HS-27A (cell line): Measurements from ENCODE around the gene DLG1.

Experiments
- DNase-seq: peaks from one replicate; pipeline ENCODE4 v3.0.0-alpha.2; 2012; ENCODE audit warnings: low read depth, missing footprints

DLG1 gene

GRCh38 chr3:197030379-197031314, 267.8 kb downstream of the DLG1 start:
- no peak for DNase-seq

- DNase-seq = no peak
Measured at GRCh38 chr3:197029511-197030167, 268.8 kb downstream of the DLG1 start, which contains the start of gene MELTF. MELTF (minus strand) TSS chr3:197029817; CDS start chr3:197029702, 115 bp downstream.

GRCh38 chr3:197028728-197029510, 269.5 kb downstream of the DLG1 start:
- no peak for DNase-seq

GRCh38 chr3:197027896-197028727, 270.3 kb downstream of the DLG1 start:
- no peak for DNase-seq

GRCh38 chr3:197027151-197027895, 271.1 kb downstream of the DLG1 start:
- no peak for DNase-seq

GRCh38 chr3:197026481-197026866, 271.9 kb downstream of the DLG1 start:
- no peak for DNase-seq

- no peak for DNase-seq
Measured at GRCh38 chr3:197025736-197026480, 272.5 kb downstream of the DLG1 start.

GRCh38 chr3:197024881-197025735, 273.3 kb downstream of the DLG1 start:
- DNase-seq = no peak

GRCh38 chr3:197023998-197024651, 274.3 kb downstream of the DLG1 start:
- no peak for DNase-seq

- no peak for DNase-seq
Measured at GRCh38 chr3:197023241-197023997, 275.0 kb downstream of the DLG1 start.

- DNase-seq = no peak
Measured at GRCh38 chr3:197022405-197023231, 275.8 kb downstream of the DLG1 start.

- no peak for DNase-seq
Measured at GRCh38 chr3:197021729-197022404, 276.5 kb downstream of the DLG1 start.

GRCh38 chr3:197021231-197021630, 277.2 kb downstream of the DLG1 start:
- DNase-seq = no peak

- DNase-seq = no peak
Measured at GRCh38 chr3:197019535-197019934, 278.9 kb downstream of the DLG1 start.

- DNase-seq = no peak
Measured at GRCh38 chr3:197019021-197019420, 279.4 kb downstream of the DLG1 start.

GRCh38 chr3:197017003-197017402, 281.4 kb downstream of the DLG1 start:
- no peak for DNase-seq
